OCI-M2 (cell line): ENCODE data around the gene ZNHIT2.
"Not testable (repeated sequence)": the region's sequence is repeated elsewhere in the genome, so short reads cannot be mapped to it uniquely, and the experiment has no call there.

Source experiments
- DNase-seq: peaks from one replicate; lab custom pipeline; 2025; ENCODE audit not compliant: unreplicated experiment; lab: John Stamatoyannopoulos, UW

The ZNHIT2 gene

DNA sequence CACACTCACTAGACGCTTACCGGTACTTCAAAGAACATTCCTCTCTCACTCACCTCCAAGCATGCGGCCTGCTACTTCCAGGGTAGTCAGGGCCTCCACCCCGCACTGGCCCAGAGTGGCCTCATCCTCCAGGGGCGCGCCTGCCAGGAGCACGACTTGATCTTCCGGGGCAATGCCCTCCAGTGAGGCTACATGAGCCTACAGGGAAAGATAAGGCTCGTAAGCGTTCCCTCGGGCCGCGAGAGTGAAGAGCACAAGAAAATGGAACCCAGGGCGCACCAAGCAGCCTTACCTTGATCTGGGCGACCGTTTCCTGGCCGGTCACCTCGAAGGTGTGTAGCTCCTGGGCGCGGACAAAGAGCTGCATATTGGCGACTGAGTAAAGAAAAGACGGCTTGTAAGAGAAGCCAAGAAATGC, 4.0 kb upstream of the ZNHIT2 start:
- DNase-seq: no peak

DNA sequence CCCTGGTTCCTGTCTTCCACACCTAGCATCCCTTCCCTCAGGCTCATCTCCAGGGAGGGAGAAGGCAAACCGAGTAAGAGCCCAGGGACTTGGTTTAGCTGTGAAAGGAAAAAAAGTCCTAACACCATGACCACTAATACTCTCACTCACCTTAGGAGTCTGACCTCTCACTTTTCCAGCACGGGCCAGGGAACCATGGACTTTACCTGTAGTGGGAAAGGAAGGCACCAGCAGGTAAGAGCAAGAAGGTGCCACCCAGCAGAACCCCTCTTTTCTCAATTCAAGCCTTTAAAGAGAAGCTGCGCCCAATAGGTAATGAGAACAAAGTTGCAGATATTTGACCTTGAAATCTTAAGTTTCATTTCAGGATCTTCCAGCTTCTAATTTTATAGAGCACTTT, 3.3 kb upstream of the ZNHIT2 start:
- DNase-seq: no peak

DNA sequence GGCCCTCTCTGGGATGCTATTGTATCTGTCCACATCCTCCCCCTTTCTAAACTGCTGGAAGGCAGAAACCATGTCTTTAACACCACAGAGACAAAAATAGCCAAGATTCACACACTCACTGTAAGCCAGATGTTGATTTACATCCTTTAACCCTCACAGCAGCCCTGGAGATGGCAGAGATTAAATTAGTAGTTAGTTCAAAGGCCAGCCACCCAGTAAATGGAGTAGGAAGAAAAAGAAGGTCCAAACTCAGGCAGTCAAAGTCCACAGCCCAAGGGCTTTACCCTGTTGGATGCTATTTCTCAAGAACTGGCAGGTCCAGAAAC, 2.1 kb upstream of the ZNHIT2 start:
- DNase-seq: no peak

DNA sequence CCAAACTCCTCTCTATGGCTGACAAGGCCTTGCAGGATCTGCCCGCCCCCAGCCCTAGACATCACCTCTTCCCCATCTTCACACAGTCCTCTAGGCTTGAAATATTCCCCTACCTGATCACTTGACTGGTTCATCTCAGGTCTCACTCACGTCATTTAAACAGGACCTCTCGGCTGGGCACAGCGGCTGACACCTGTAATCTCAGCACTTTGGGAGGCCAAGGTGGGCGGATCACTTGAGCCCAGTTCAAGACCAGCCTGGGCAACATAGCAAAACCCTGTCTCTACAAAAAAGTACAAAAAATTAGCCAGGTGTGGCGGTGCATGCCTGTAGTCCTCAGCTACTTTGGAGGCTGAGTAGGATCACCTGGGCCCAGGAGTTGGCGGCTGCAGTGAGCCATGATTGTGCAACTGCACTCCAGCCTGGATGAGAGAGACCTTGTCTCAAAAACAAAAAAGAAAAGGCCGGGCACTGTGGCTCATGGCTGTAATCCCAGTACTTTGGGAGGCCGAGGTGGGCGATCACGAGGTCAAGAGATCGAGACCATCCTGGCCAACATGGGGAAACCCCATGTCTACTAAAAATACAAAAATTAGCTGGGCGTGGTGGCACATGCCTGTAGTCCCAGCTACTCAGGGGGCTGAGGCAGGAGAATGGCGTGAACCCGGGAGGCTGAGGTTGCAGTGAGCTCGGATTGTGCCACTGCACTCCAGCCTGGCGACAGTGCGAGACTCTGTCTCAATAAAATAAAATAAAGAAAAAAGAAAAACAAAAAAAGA, 1.6 kb upstream of the ZNHIT2 start:
- DNase-seq: not testable (repeated sequence)

DNA sequence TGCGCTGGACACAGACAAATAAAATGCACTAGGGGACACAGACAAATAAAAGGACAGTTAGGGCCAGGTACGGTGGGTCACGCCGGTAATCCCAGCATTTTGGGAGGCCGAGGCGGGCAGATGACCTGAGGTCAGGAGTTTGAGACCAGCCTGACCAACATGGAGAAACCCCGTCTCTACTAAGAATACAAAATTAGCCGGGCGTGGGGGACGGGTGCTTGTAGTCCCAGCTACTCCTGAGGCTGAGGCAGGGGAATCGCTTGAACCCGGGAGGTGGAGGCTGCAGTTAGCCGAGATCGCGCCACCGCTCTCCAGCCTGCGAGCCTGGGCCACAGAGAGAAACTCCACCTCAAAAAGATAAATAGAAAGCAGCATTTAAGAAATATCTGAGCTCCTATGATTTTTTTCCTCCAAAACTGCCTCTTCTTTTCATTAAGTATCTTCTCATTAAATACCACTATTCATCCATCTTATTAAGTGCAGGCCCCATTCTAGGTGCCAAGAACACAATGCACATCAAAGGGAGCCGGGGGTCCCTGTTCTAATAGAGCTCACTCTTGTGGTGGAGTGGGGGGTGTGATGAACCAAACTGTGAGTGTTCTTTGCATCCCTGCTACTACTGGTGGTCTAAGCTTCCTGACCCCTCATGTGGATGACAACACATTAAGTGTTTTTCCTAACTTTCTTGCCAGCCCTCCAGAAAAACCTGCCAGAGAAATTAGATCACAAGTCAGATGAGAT, 766 bp upstream of the ZNHIT2 start:
- no peak for DNase-seq

DNA sequence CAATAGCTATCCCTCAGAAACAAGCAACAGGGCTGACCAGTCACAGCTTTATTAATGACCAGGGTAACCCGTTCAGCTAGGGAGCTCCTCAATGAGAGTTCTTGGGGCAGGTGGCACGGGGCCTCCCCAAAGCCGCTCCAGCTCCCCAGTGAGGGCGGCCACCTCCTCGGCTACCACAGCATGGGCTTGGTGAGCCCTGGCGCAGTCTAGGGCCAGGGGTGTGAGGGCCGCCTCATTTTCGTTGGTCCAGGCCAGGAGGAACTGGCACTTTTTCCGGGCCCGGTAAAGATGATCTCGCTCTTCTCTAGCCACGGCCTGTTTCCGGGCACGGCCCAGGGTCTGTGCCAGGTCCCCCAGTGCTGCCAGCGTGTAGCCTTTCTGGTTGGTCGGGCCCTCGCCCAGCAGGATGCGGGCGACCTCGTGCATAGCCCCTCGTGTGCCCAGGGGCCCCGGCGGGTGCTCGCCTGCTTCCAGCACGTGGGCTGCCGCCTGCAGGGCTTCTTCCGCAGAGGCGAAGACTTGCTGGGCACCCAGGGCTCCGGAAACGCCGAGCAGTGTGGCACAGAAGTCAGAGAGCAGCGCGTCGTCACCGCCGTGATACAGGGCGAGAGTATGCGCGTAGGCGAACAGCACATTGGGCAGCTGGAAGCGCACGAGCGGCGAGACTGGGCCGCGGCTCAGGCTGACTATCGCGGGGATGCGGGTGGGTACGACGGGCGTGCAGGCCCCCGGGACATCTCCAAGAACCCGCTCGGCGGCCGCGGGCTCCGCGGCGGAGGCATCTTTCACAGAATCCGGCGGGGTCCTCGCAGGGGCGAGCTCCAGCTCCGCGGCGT, 913 bp downstream of the ZNHIT2 start:
- no peak for DNase-seq

DNA sequence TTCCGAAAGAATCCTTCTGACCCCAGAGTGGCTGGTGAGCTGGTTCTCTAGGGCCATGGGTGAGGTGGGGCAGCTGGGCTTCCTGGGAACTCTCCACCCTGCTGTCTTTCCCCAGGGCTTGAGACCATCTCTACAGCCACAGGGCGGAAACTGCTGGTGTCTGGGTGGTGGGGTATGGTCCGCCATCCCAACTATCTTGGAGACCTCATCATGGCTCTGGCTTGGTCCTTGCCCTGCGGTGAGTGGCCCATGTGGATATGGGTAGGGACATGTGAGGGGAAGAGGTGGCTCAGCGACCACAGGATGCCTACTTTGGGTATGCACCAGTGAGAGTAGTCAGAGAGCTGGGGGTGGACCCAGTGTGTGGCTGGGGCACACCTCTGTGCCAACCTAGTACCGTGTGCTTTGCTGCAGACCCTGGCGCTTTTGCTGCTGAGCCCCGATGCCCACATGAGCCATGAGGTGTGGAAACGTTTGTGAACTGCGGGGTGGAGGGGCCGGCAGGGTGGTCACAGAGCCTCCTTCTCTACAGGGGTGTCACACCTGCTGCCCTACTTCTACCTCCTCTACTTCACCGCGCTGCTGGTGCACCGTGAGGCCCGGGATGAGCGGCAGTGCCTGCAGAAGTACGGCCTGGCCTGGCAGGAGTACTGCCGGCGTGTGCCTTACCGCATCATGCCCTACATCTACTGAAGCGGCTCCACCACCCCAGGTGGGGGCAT, 2.0 kb downstream of the ZNHIT2 start:
- no peak for DNase-seq

DNA sequence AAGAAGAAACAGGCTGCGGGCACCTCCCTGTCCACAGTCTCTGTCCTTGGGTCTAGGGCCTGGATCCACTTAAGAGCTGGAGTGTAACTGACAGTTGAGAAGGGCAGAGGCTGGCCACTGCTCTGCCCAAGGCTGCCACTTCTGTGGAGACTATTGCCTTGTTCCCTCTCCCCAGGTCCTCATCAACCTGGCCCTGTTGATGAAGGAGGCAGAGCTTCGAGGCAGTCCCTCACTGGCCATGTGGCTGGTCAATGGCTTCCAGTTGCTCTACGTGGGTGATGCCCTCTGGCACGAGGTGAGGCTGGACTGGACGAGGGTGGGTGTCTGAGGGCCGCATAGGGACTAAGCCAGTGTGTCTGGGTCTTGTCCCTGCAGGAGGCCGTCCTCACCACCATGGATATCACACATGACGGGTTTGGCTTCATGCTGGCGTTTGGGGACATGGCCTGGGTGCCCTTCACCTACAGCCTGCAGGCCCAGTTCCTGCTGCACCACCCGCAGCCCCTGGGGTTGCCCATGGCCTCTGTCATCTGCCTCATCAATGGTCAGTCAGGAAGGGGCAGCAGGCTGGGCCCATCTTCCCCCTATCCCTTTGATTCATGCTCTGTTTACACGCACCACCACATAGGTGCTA, 2.8 kb downstream of the ZNHIT2 start:
- DNase-seq: no peak

DNA sequence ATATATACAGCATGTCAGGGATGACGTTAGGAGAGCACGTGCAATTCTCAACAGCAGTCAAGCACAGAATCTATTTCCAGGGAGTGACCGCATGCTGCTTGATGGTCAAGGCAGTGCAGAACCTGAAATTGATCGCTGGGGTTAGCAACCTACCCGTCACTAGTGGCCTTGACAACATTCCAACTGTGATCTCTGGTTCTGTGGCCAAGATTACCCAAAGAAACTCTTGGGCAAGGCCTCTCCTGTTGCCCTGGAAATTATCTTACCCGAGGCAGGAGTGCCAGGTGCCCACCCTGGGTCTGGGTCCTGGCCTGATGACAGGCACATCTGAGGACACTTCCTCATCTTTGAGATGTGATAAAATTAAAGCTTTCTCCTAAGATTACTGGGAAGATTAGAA, 3.7 kb downstream of the ZNHIT2 start:
- no peak for DNase-seq

DNA sequence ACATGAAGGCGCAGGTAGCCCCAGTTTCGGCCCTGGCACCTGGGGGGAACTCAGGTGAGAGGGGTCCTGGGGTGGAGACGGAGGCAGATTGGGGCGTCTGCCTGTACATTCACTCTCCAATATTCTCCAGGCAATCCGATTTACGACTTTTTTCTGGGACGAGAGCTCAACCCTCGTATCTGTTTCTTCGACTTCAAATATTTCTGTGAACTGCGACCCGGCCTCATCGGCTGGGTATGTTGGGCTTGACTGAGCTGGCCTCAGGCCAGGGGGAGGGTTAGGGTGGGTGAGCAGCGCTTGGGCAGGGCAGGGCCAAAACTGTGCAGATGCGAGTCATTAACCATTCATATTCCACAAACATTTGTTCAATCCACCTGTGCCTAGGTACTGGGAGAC, 4.1 kb downstream of the ZNHIT2 start:
- DNase-seq: no peak

DNA sequence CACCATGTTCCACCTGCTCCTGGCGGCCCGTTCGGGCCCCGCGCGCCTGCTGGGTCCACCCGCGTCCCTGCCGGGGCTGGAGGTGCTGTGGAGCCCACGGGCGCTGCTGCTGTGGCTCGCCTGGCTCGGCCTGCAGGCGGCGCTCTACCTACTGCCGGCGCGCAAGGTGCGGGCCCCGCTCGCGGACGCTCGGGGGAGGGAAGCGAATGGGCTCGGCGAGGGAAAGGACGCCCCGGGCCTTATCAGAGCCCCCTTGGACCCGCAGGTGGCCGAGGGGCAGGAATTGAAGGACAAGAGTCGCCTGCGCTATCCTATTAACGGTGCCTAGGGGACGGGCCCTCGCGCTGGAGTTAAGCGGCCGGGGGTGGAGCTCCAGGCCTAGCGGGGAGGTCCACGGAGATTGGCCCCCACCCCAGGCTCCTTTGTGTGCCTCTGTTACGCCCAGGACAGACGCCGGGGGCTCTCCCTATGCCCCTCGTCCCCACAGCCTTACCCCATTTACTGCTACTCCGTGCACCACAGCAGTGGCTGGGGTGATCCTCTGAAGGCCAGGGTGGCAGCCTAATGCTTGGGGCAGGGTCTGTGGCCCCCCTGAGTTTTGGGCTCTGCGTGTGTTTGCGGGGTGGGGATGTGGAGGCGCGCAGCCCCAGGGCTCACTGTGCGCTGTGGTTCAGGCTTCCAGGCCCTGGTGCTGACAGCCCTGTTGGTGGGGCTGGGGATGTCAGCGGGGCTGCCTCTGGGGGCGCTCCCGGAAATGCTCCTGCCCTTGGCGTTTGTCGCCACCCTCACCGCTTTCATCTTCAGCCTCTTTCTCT, 4.7 kb downstream of the ZNHIT2 start:
- DNase-seq: no peak

DNA sequence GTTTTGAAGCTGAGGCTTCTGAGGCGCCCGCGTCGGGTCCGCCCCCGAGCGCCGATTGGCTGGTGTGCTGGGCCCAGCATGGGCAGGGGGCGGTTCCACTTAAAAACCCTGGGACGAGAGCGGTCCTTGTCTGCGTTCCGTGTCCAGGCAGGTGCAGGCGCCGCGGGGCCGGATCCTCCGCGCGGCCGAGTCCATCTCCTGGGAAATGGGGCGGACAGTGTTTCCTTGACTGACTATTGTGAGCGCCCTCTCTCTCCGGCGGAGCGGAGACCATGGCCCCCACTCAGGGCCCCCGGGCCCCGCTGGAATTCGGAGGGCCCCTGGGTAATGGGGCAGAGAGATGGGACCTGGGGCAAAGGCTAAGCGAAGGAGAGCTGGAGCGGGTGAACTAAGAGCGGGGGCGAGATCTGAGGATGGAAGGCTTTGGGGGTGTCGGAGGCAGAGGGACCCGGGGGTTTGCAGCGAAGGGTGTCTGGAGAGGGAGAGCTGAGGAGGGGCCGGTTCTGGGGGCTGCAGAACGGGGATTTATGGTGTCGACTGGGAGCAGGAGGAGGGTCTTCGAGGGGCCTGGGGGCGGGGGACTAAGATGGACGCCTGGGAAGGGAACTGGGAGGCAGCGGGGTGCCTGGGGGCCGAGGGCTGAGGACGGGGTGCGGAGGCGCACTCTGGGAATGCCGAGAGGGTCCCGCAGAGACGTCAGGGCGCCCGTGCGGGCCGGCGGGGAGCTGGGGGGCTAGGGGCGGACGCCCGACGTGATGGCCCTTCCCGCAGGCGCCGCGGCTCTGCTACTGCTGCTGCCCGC, 5.6 kb downstream of the ZNHIT2 start, which contains the start of gene TM7SF2:
Gene TM7SF2 (plus strand): TSS at position 129 of the 802 bp plus-strand sequence. CDS start 144 bp downstream, at position 273.
- no peak for DNase-seq

DNA sequence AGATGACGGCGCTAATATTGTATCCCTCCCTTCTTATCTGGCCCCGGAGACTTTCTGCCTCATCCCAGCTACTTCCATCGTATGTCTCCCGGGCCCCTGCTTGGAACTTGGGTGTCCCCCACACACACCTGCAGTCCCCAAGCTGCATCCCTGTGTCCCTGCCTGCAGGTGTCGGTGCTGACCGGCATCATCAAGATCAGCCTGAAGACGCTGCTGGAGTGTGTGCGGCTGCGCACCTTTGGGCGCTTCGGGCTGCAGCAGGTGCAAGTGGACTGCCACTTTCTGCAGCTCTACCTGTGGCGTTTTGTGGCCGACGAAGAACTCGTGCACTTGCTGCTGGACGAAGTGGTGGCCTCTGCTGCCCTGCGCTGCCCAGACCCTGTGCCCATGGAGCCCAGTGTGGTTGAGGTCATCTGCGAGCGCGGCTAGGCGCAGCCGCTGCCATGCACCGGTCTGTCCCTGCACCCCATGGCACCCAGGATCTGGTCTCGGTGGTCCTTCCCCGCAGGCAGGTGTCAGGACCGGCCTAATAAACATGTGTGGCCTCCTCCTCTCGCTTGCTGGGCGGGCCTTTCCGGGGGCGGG, 6.2 kb downstream of the ZNHIT2 start:
- no peak for DNase-seq

DNA sequence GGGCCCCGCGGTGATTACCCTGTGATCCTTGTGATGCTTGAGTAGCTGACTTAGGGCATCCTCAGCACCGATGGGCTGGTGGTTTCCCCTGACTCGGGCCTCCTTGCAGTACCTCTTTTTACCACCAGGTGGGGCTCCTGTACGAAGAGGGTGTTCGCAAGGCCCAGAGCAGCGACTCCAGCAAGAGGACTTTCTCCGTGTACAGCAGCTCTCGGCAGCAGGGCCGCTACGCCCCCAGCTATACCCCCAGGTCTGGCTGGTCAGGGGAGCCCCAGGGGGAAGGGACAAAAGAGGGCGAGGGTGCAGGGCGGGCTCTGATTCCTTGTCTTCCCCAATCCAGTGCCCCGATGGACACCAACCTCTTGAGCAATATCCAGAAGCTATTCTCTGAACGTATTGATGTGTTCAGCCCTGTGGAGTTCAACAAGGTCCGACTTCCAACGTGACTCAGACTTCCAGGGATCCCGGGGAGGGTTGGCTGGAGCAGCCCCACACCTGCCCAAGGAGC, 7.1 kb downstream of the ZNHIT2 start:
- DNase-seq: peak; percentile 52

DNA sequence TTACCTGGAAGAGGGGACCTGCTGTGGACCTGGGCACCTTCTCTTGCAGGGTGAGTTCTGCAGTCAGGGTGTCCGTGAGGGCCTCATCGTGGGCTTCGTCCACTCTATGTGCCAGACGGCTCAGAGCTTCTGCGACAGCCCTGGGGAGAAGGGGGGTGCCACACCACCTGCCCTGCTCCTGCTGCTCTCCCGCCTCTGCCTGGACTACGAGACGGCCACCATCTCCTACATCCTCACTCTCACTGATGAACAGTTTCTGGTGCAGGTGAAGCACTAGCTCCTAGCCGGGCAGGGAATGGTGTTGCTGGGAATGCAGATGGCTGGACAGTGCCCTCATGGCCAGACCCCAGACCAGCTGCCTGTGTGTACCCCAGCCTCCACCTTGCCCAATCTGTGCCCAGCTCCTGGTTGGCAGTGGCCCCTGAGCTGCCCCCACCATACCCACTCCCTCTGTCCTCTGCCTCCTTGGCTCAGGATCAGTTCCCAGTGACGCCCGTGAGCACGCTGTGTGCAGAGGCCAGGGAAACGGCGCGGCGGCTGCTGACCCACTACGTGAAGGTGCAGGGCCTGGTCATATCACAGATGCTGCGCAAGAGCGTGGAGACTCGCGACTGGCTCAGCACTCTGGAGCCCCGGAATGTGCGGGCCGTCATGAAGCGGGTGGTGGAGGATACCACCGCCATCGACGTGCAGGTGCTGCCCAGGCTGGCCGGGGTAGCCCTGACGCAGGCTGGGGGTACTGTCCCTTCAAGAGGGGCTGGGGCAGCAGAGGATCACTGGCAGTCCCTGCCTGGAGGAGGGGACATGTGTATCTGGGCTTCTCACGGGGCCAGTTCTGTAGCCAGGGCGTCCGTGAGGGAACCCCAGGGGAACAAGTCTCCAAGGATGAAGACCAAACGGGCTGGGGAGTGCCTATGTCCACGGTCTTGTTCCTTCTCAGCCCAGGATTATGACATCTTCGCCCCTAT, 8.0 kb downstream of the ZNHIT2 start:
- no peak for DNase-seq

DNA sequence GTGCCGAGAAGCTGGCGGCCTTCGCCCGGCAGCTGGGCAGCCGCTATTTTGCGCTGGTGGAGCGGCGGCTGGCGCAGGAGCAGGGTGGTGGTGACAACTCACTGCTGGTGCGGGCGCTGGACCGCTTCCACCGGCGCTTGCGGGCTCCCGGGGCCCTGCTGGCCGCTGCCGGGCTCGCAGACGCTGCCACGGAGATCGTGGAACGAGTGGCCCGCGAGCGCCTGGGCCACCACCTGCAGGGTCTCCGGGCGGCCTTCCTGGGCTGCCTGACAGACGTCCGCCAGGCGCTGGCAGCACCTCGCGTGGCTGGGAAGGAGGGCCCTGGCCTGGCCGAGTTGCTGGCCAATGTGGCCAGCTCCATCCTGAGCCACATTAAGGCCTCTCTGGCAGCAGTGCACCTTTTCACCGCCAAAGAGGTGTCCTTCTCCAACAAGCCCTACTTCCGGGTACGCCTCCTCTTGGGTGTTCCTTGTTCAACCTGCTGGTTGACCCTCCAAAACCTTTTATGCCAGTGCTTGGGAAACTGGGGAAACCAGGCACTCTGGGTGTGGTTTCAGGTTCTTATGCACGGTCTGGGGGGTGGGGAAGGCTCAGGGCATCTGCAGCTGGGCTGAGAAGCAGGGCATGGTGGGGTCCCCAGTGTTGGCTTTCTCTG, 8.9 kb downstream of the ZNHIT2 start:
- DNase-seq: no peak
